Cardiac fibroblast (primary cell): ENCODE data around the gene OR4D1.

ENCODE experiments used
- DNase-seq, 2 donors: peaks; one replicate each; pipeline versions ENCODE4 v3.0.0 to v3.0.0-alpha.2; 2010; ENCODE audit warnings: low read depth in 2 of 2
- H3K4me3 ChIP-seq, 2 donors: replicated peaks in 1 of 2; 1 replicate in 1 of 2; 2 replicates in 1 of 2; pipeline ENCODE4 v1.5.1; 2011; ENCODE audit warnings: low read depth in 2 of 2, low read length in 2 of 2, mild to moderate bottlenecking in 2 of 2, moderate library complexity in 1 of 2
- TF ChIP-seq, protein P1 (sequence below): IDR thresholded peaks from one replicate; pipeline ENCODE4 v1.5.1; 2011; ENCODE audit warnings: low read depth, mild to moderate bottlenecking, low read length, inconsistent platforms

The OR4D1 gene

DNA sequence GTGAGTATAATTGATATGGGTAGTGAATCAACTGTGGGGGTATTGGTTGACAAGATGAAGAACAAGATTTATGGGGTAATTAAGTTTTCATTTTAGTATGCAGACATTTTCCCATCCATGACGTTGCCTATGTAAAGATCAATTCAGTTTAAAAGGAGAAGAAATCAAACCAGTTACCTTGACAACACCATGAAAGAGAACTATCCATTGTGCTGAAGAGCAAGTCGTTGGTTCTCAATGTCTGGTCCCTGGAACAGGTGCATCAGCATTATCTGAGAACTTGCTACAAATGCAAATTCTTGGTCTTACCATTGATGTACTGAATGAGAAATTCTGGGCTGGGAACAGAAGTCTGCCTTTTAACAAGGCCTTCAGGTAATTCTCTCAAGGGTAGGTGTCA, 17.8 kb downstream of the OR4D1 start:
- H3K4me3 ChIP-seq = no peak overlapping the region
- DNase-seq = no peak
- TF ChIP-seq, protein P1, sequence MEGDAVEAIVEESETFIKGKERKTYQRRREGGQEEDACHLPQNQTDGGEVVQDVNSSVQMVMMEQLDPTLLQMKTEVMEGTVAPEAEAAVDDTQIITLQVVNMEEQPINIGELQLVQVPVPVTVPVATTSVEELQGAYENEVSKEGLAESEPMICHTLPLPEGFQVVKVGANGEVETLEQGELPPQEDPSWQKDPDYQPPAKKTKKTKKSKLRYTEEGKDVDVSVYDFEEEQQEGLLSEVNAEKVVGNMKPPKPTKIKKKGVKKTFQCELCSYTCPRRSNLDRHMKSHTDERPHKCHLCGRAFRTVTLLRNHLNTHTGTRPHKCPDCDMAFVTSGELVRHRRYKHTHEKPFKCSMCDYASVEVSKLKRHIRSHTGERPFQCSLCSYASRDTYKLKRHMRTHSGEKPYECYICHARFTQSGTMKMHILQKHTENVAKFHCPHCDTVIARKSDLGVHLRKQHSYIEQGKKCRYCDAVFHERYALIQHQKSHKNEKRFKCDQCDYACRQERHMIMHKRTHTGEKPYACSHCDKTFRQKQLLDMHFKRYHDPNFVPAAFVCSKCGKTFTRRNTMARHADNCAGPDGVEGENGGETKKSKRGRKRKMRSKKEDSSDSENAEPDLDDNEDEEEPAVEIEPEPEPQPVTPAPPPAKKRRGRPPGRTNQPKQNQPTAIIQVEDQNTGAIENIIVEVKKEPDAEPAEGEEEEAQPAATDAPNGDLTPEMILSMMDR = no peak

DNA sequence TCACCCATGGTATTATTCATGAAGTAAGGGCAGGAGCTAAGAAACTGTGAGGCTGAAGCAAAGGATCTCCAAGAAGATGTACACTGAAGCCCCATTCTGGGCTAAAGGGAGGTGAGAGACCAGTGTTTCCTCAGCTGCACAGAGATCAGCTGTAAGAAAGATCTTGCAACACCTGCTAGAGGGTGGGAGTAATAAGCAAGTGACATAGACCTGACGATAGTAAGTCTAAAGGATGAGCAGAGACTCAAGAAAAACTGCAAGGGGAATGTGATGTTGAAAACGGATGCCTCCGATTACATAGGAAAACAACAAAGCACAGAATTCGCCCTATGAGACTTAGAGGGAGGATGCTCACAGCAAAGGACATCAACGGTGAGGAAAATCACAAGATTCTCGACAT, 18.5 kb downstream of the OR4D1 start, which contains the start of gene OR4D2:
OR4D2 (plus strand) TSS at position 301 of the 400 bp plus-strand sequence. CDS start 2,674 bp downstream, outside the sequence.
- DNase-seq = no peak
- no peak within 1 kb of the TSS for H3K4me3 ChIP-seq
- TF ChIP-seq, protein P1 = no peak

DNA sequence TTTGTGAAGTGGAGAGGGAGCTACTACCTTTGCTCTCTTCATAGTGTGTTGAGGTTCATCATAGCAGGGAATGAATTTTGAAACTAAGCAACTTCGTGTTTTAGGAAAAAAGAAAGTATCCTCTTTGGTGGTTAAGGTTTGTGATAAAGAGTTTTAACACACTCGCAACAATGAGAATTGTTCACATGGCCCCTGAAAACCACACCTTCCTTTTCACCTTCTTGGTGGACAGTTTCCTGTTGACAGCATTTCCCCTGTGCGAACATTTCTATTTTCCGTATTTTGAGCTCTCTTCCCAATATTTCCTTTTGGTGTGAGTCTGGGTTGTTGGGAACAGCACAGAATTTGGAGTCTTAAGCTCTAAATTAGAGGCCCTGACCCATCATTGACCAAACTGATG, 22.4 kb downstream of the OR4D1 start:
- H3K4me3 ChIP-seq = no peak overlapping the region
- no peak for DNase-seq

DNA sequence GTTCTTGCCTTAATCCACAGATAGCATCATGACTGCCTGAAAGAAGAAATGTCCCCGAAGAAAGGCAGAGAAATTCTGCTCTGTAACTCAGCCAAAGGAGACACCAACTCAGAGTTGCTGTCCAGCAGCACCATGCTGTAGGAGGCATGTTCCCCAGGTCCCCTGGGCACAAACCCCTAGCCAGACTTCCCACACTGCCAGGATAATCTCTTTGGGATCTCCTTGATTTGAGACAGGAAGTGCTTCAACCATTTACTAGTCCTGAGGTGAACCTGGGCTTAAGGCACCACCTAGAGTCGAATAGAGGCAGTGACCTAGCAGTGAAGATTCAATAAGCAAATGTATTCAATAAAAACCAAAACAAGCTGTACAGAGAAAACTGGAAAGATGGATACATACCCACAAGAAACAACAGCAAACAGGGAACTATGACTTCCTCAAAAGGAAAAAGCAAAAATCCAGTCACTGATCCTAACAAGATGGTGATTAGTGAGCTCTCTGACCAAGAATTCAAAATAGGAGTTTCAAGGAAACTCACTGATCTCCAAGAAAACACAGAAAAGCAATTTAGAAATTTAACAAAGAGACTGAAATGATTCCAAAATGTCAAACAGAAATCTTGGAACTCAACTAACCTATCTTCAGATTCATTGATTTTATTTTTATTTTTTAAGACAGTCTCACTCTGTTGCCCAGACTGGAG, 24.3 kb downstream of the OR4D1 start:
- TF ChIP-seq, protein P1 = peak; percentile 43
- no peak overlapping the region for H3K4me3 ChIP-seq
- DNase-seq = peak; percentile 15 to 42

More for the DNA sequence above, 22.4 kb downstream of the OR4D1 start:
- TF ChIP-seq, protein P1 = no peak

DNA sequence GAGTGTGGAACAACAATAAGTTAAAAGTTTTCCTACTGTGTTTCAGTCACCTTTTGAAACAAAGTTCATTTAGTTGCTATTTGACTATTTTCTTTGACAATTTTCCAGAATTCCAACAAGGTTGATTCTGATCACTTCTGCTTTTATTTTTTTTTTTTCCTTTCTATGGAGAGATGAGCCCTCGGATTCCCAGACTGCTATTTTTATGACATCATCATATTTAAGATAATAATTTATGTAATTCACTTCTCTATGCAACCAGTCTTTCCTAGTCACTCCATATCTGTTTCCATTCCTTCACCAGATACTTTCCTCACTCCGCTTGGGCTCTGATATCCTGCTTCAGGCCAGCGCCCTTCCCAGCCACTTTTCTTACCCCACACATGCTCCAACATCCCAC, 26.7 kb downstream of the OR4D1 start:
- no peak overlapping the region for H3K4me3 ChIP-seq
- no peak for DNase-seq
- TF ChIP-seq, protein P1 = no peak

DNA sequence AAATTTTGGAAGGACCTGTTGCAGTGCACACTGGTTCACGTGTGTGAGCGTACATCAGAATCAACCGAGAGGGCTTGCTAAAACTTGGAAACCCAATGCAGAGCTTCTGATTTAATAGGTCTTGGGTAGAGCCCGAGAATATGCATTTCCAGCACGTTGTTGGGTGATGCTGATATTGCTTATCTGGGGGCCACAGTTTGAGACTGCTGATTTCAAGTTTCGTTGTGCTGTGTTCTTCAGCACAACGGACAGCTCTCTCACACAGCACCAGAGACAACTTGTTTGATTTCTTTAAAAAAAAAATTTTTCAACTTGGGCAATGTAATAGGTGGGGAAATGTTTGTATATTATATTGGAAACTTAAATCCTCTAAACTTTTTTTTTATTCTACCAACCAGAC, 28.0 kb downstream of the OR4D1 start:
- H3K4me3 ChIP-seq = no peak overlapping the region
- DNase-seq = peak; percentile 14 to 26
- TF ChIP-seq, protein P1 = no peak
